Measurements from ENCODE around the gene AMN. TPM values are rescaled to one million over a fixed set of nuclear protein-coding genes. Genes with fewer than 3 reads are reported as not detected.

The AMN gene
- total RNA-seq, 1 experiment from 2014 or later = 21.8 TPM

DNA sequence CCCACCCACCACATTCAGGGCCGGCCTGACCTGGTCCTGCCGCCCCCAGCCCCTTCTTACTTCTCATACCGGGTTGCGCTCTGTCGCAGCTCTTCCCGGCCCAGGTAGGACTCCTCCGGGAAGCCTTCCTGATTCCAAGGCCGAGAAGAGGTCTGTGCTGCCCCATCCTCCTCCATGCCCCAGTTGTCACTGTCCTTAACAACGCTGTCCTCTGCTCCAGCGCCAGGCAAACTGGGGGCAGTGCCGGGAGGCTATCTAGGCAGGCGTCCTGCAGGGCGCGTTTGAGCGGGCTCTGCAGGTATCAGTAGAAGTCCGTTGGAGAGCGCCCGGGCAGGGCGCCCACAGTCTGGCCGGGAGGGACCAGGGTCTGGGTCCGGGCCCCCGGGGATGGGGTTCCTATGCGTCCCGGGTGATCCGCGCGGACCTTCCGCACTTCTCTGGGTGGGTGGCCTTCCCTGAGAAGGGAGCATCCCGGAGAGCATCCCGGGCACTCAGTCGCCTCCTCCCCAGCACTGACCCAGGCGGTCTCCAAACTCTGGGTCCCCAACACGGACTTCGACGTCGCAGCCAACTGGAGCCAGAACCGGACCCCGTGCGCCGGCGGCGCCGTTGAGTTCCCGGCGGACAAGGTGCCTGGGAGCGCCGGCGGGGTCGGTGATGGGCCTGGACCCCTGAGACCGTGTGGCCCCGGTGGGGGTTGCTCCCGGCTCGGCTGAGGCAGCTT is 900 bp downstream of the AMN start:
- H3K9me3 ChIP-seq (ENCODE audit: insufficient read depth, low read depth) = no peaks in the 10 kb centered on the region; the same call in 1 of the 2 replicates
- H3K4me1 ChIP-seq (replicated peaks; ENCODE audit: insufficient read depth) = peaks cover 15% of the 10 kb centered on the region
- TF ChIP-seq, protein P1, sequence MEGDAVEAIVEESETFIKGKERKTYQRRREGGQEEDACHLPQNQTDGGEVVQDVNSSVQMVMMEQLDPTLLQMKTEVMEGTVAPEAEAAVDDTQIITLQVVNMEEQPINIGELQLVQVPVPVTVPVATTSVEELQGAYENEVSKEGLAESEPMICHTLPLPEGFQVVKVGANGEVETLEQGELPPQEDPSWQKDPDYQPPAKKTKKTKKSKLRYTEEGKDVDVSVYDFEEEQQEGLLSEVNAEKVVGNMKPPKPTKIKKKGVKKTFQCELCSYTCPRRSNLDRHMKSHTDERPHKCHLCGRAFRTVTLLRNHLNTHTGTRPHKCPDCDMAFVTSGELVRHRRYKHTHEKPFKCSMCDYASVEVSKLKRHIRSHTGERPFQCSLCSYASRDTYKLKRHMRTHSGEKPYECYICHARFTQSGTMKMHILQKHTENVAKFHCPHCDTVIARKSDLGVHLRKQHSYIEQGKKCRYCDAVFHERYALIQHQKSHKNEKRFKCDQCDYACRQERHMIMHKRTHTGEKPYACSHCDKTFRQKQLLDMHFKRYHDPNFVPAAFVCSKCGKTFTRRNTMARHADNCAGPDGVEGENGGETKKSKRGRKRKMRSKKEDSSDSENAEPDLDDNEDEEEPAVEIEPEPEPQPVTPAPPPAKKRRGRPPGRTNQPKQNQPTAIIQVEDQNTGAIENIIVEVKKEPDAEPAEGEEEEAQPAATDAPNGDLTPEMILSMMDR (conservative IDR thresholded peaks at IDR 0.05) = no peak
- TF ChIP-seq EZH2 (IDR thresholded peaks at IDR 0.05; ENCODE audit: low read depth) = no peak
- no peak overlapping the region for H3K4me3 ChIP-seq
- H3K4me2 ChIP-seq = no peak overlapping the region
- peaks cover 21% of the 10 kb centered on the region for H3F3A ChIP-seq (ENCODE audit: insufficient read depth, low read depth)
- no peaks in the 10 kb centered on the region for H3K27me3 ChIP-seq (ENCODE audit: insufficient read depth, low read depth)
- no peak overlapping the region for H2AFZ ChIP-seq
- BruUV-seq (replicated peaks) = no TSS peak
- intact Hi-C loops (cut with micrococcal nuclease; ENCODE audit: unreplicated experiment) = no loop called here
- CTCF ChIA-PET = no interaction called here
- H3K36me3 ChIP-seq (ENCODE audit: low read depth) = no peaks in the 10 kb centered on the region
- no peak overlapping the region for H3K27ac ChIP-seq
- H3K9me2 ChIP-seq (ENCODE audit: insufficient read depth) = no peaks in the 10 kb centered on the region
- H4K20me1 ChIP-seq (ENCODE audit: insufficient read depth) = no peaks in the 10 kb centered on the region
- no peaks in the 10 kb centered on the region for H3K79me2 ChIP-seq (ENCODE audit: low read depth)
- POLR2A ChIA-PET (ENCODE audit: unreplicated experiment) = no interaction called here
- no peak for DNase-seq

DNA sequence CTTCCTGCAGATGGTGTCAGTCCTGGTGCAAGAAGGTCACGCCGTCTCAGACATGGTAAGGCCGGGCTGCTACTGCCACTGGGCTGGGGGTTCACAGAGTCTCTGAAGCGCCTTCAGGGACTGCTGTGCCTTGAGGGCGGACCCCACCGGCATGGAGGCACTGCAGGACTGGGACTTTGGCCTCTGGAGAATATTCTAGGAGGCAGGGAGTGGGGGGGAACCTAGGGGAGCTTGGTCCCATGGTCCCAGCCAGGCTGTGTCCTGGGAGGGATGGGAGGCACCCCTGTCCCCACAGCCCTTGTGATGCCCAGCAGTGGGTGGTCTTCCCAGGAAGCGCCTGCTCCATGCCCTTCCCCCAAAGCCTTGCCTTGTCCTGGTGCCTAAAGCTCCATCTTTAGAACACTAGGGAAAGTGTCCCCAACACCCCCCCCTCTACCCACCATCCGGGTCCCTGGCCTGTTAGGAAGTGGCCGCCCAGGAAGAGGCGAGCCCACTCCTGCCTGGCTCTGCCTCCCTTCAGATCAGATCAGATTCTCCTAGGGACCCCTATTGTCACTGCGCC is 1.5 kb downstream of the AMN start:
- peaks cover 20% of the 10 kb centered on the region for H3K4me1 ChIP-seq (replicated peaks; ENCODE audit: insufficient read depth)
- H3K4me3 ChIP-seq = no peak overlapping the region
- H3K36me3 ChIP-seq (ENCODE audit: low read depth) = no peaks in the 10 kb centered on the region
- no peaks in the 10 kb centered on the region for H4K20me1 ChIP-seq (ENCODE audit: insufficient read depth)
- no peak overlapping the region for H2AFZ ChIP-seq
- no peaks in the 10 kb centered on the region; the same call in 1 of the 2 replicates for H3K9me3 ChIP-seq (ENCODE audit: insufficient read depth, low read depth)
- H3F3A ChIP-seq (ENCODE audit: insufficient read depth, low read depth) = peaks cover 21% of the 10 kb centered on the region
- no peak for DNase-seq
- H3K27ac ChIP-seq = no peak overlapping the region
- H3K79me2 ChIP-seq (ENCODE audit: low read depth) = no peaks in the 10 kb centered on the region
- H3K4me2 ChIP-seq = no peak overlapping the region
- intact Hi-C loops (cut with micrococcal nuclease; ENCODE audit: unreplicated experiment) = no loop called here
- BruUV-seq (replicated peaks) = no TSS peak
- H3K27me3 ChIP-seq (ENCODE audit: insufficient read depth, low read depth) = no peaks in the 10 kb centered on the region
- no peaks in the 10 kb centered on the region for H3K9me2 ChIP-seq (ENCODE audit: insufficient read depth)
- POLR2A ChIA-PET (ENCODE audit: unreplicated experiment) = interaction anchor here (0.6 kb wide), 1 partner anchor 1193 kb away, joined by 4 read pairs; no protein-coding TSS in a partner anchor
- CTCF ChIA-PET = interaction anchor here (0.7 kb wide), 1 partner anchor 177 kb away, joined by 3 read pairs; no protein-coding TSS in a partner anchor
- TF ChIP-seq EZH2 (IDR thresholded peaks at IDR 0.05; ENCODE audit: low read depth) = no peak
- TF ChIP-seq, protein P1 (conservative IDR thresholded peaks at IDR 0.05) = no peak

- ChIA-PET CTCF (interaction anchor here (0.7 to 1.4 kb wide), 2 partner anchors 178 to 230 kb away, joined by 3 to 5 read pairs; no protein-coding TSS in a partner anchor), POLR2A (ENCODE audit: unreplicated experiment) (interaction anchor here (0.6 kb wide), 3 partner anchors 37 to 1194 kb away, joined by 3 to 4 read pairs (median 3); no protein-coding TSS in a partner anchor)
- Histone ChIP-seq H3F3A (ENCODE audit: insufficient read depth, low read depth) (peaks cover 21% of the 10 kb centered on the region), H3K9me3 (ENCODE audit: insufficient read depth, low read depth) (no peaks in the 10 kb centered on the region; the same call in 1 of the 2 replicates), H4K20me1 (ENCODE audit: insufficient read depth) (no peaks in the 10 kb centered on the region), H3K4me2 (no peak overlapping the region), H3K9me2 (ENCODE audit: insufficient read depth) (no peaks in the 10 kb centered on the region), H3K4me1 (replicated peaks; ENCODE audit: insufficient read depth) (peaks cover 20% of the 10 kb centered on the region), H3K36me3 (ENCODE audit: low read depth) (no peaks in the 10 kb centered on the region), H3K27me3 (ENCODE audit: insufficient read depth, low read depth) (no peaks in the 10 kb centered on the region), H3K79me2 (ENCODE audit: low read depth) (no peaks in the 10 kb centered on the region), H2AFZ (no peak overlapping the region), H3K27ac (no peak overlapping the region), H3K4me3 (no peak overlapping the region)
- no peak for DNase-seq
- TF ChIP-seq, protein P1 (conservative IDR thresholded peaks at IDR 0.05) = no peak
- TF ChIP-seq EZH2 (IDR thresholded peaks at IDR 0.05; ENCODE audit: low read depth) = no peak
- intact Hi-C loops (cut with micrococcal nuclease; ENCODE audit: unreplicated experiment) = loop anchor here (5.0 kb wide), 3 partner anchors 147 to 1258 kb away; partner anchors contain the start of gene RCOR1
- no TSS peak for BruUV-seq (replicated peaks)
Observed at GRCh38 chr14:102924632-102925588, 2.4 kb downstream of the AMN start.
